Activated T-helper 9 cell treated with anti-CD3 and anti-CD28 coated beads, Interleukin-2, amount 50 U/mL, for 16 hours (primary cell): ENCODE results near the gene ACTL8.

Experiments used
- DNase-seq: peaks from one replicate; pipeline ENCODE4 v3.0.0-alpha.2; 2020; ENCODE audit warnings: low read depth

The ACTL8 gene

GRCh38 chr1:17875882-17876280 is 120.7 kb downstream of the ACTL8 start:
- DNase-seq = no peak
